HUES48 (cell line): ENCODE results near the gene IL13.

Experiments used
- H3K27ac ChIP-seq: one replicate; pipeline ENCODE4 v1.7.0; 2013; ENCODE audit warnings: low read depth, low read length, inconsistent platforms
- H3K27me3 ChIP-seq: 2 replicates; pipeline ENCODE4 v1.6.1; 2013; ENCODE audit warnings: mild to moderate bottlenecking, low read length; ENCODE audit not compliant: control insufficient read depth, insufficient read depth
- H3K36me3 ChIP-seq: 2 replicates; pipeline ENCODE4 v1.6.1; 2013; ENCODE audit warnings: low read length; ENCODE audit not compliant: control insufficient read depth, insufficient read depth
- H3K4me1 ChIP-seq: 2 replicates; pipeline ENCODE4 v1.6.1; 2013; ENCODE audit warnings: mild to moderate bottlenecking, low read length; ENCODE audit not compliant: control insufficient read depth, insufficient read depth
- H3K4me3 ChIP-seq: 2 replicates; pipeline ENCODE4 v1.5.1; 2013; ENCODE audit warnings: mild to moderate bottlenecking, low read depth, low read length
- H3K9ac ChIP-seq: 2 replicates; pipeline ENCODE4 v1.6.1; 2013; ENCODE audit warnings: mild to moderate bottlenecking, low read depth, low read length, moderate library complexity
- H3K9me3 ChIP-seq: 2 replicates; pipeline ENCODE4 v1.6.1; 2013; ENCODE audit warnings: low read length; ENCODE audit not compliant: control insufficient read depth, insufficient read depth

Gene IL13

GRCh38 chr5:132664696-132665209, 6.8 kb downstream of the IL13 start:
- H3K27ac ChIP-seq = no peak overlapping the region
- no peaks in the 10 kb centered on the region for H3K36me3 ChIP-seq
- no peak overlapping the region for H3K4me3 ChIP-seq
- no peaks in the 10 kb centered on the region for H3K27me3 ChIP-seq
- no peaks in the 10 kb centered on the region for H3K4me1 ChIP-seq
- H3K9me3 ChIP-seq = no peaks in the 10 kb centered on the region
- H3K9ac ChIP-seq = no peak overlapping the region

- no peaks in the 10 kb centered on the region for H3K36me3 ChIP-seq
- H3K9me3 ChIP-seq = no peaks in the 10 kb centered on the region
- H3K4me1 ChIP-seq = no peaks in the 10 kb centered on the region
- no peak overlapping the region for H3K9ac ChIP-seq
- H3K27me3 ChIP-seq = no peaks in the 10 kb centered on the region
- H3K4me3 ChIP-seq = no peak overlapping the region
- H3K27ac ChIP-seq = no peak overlapping the region
Observed at GRCh38 chr5:132665574-132666080, 7.7 kb downstream of the IL13 start.

GRCh38 chr5:132666310-132667123, 8.5 kb downstream of the IL13 start:
- Histone ChIP-seq H3K4me3 (no peak overlapping the region), H3K27ac (no peak overlapping the region), H3K9ac (no peak overlapping the region), H3K4me1 (no peaks in the 10 kb centered on the region), H3K27me3 (no peaks in the 10 kb centered on the region), H3K36me3 (no peaks in the 10 kb centered on the region), H3K9me3 (no peaks in the 10 kb centered on the region)

GRCh38 chr5:132667309-132667708, 9.3 kb downstream of the IL13 start:
- Histone ChIP-seq H3K9ac (no peak overlapping the region), H3K9me3 (no peaks in the 10 kb centered on the region), H3K27ac (no peak overlapping the region), H3K4me1 (no peaks in the 10 kb centered on the region), H3K4me3 (no peak overlapping the region), H3K27me3 (no peaks in the 10 kb centered on the region), H3K36me3 (no peaks in the 10 kb centered on the region)

- H3K9me3 ChIP-seq = no peaks in the 10 kb centered on the region
- H3K27me3 ChIP-seq = no peaks in the 10 kb centered on the region
- H3K4me1 ChIP-seq = no peaks in the 10 kb centered on the region
- no peak overlapping the region for H3K4me3 ChIP-seq
- no peak overlapping the region for H3K9ac ChIP-seq
- no peak overlapping the region for H3K27ac ChIP-seq
- no peaks in the 10 kb centered on the region for H3K36me3 ChIP-seq
Observed at GRCh38 chr5:132667761-132668705, 10.1 kb downstream of the IL13 start.

GRCh38 chr5:132668706-132669454, 10.9 kb downstream of the IL13 start:
- H3K27ac ChIP-seq = no peak overlapping the region
- no peaks in the 10 kb centered on the region for H3K4me1 ChIP-seq
- H3K27me3 ChIP-seq = no peaks in the 10 kb centered on the region
- no peaks in the 10 kb centered on the region for H3K9me3 ChIP-seq
- H3K4me3 ChIP-seq = no peak overlapping the region
- H3K9ac ChIP-seq = no peak overlapping the region
- H3K36me3 ChIP-seq = no peaks in the 10 kb centered on the region

GRCh38 chr5:132669455-132669820, 11.5 kb downstream of the IL13 start:
- no peaks in the 10 kb centered on the region for H3K36me3 ChIP-seq
- no peak overlapping the region for H3K4me3 ChIP-seq
- H3K27ac ChIP-seq = no peak overlapping the region
- no peaks in the 10 kb centered on the region for H3K9me3 ChIP-seq
- H3K27me3 ChIP-seq = no peaks in the 10 kb centered on the region
- no peak overlapping the region for H3K9ac ChIP-seq
- H3K4me1 ChIP-seq = no peaks in the 10 kb centered on the region

- no peaks in the 10 kb centered on the region for H3K36me3 ChIP-seq
- H3K9me3 ChIP-seq = no peaks in the 10 kb centered on the region
- H3K4me1 ChIP-seq = no peaks in the 10 kb centered on the region
- H3K4me3 ChIP-seq = no peak overlapping the region
- H3K27ac ChIP-seq = no peak overlapping the region
- no peak overlapping the region for H3K9ac ChIP-seq
- no peaks in the 10 kb centered on the region for H3K27me3 ChIP-seq
Observed at GRCh38 chr5:132669966-132670882, 12.3 kb downstream of the IL13 start.

GRCh38 chr5:132671000-132671399, 13.0 kb downstream of the IL13 start:
- H3K4me3 ChIP-seq = no peak overlapping the region
- H3K9ac ChIP-seq = no peak overlapping the region
- no peaks in the 10 kb centered on the region for H3K9me3 ChIP-seq
- no peaks in the 10 kb centered on the region for H3K27me3 ChIP-seq
- no peaks in the 10 kb centered on the region for H3K4me1 ChIP-seq
- no peaks in the 10 kb centered on the region for H3K36me3 ChIP-seq
- no peak overlapping the region for H3K27ac ChIP-seq

- Histone ChIP-seq H3K27ac (no peak overlapping the region), H3K27me3 (no peaks in the 10 kb centered on the region), H3K36me3 (no peaks in the 10 kb centered on the region), H3K9ac (no peak overlapping the region), H3K9me3 (no peaks in the 10 kb centered on the region), H3K4me1 (no peaks in the 10 kb centered on the region), H3K4me3 (no peak overlapping the region)
Observed at GRCh38 chr5:132673488-132673887, 15.5 kb downstream of the IL13 start.
